ENCODE measurements around the gene TSHR. TPM values are rescaled to one million over a fixed set of nuclear protein-coding genes. Genes with fewer than 3 reads are reported as not detected.

Gene TSHR
- total RNA-seq, 2 experiments from 2014 or later = 4.9 to 40.0 TPM

GRCh38 chr14:80956922-80957321, 1.5 kb downstream of the TSHR start:
- H2AFZ ChIP-seq (ENCODE audit: low read length) = peak overlapping the region; percentile 27
- H3K79me2 ChIP-seq (ENCODE audit: insufficient read depth, low read depth, low read length) = peaks cover 24% of the 10 kb centered on the region; the same call in 1 of the 2 replicates
- peak overlapping the region; percentile 85 for H3K4me2 ChIP-seq (ENCODE audit: low read length)
- DNase-seq (ENCODE audit: low spot score) = peak; percentile 43
- ChIA-PET CTCF (ENCODE audit: unreplicated experiment) (interaction anchor here (0.9 to 3.3 kb wide), 3 partner anchors 11 to 30 kb away, joined by 3 to 30 read pairs (median 5); no protein-coding TSS in a partner anchor), POLR2A (interaction anchor here (0.7 to 8.4 kb wide), 12 partner anchors 11 to 1490 kb away, joined by 3 to 267 read pairs (median 4); partner anchors contain the start of genes CEP128 and GTF2A1)
- no peaks in the 10 kb centered on the region for H3K9me2 ChIP-seq (ENCODE audit: insufficient read depth, low read length)
- intact Hi-C loops (cut with micrococcal nuclease; ENCODE audit: unreplicated experiment) = no loop called here
- H3K9me3 ChIP-seq (ENCODE audit: low read length) = no peaks in the 10 kb centered on the region
- H4K20me1 ChIP-seq (ENCODE audit: insufficient read depth, low read length) = no peaks in the 10 kb centered on the region
- H3K4me1 ChIP-seq (ENCODE audit: insufficient read depth, low read length, poor library complexity, severe bottlenecking) = peaks cover 68% of the 10 kb centered on the region
- no peaks in the 10 kb centered on the region for H3K36me3 ChIP-seq (ENCODE audit: insufficient read depth, low read length)
- peak overlapping the region; percentile 98 for H3K27ac ChIP-seq (ENCODE audit: low read depth, low read length, poor library complexity, severe bottlenecking)
- H3K4me3 ChIP-seq (ENCODE audit: low read depth, low read length, poor library complexity, severe bottlenecking) = peak overlapping the region; percentile 68
- BruUV-seq (replicated peaks) = no TSS peak
- TF ChIP-seq CTCF (conservative IDR thresholded peaks at IDR 0.05; ENCODE audit: low read length) = no peak
- no peak for TF ChIP-seq EZH2phosphoT487 (IDR thresholded peaks at IDR 0.05; ENCODE audit: borderline replicate concordance, low read depth, low read length)

GRCh38 chr14:80957613-80958012, 2.2 kb downstream of the TSHR start:
- H3K4me2 ChIP-seq (ENCODE audit: low read length) = peak overlapping the region; percentile 85
- intact Hi-C loops (cut with micrococcal nuclease; ENCODE audit: unreplicated experiment) = loop anchor here (2.0 kb wide), 1 partner anchor 261 kb away; no protein-coding TSS in a partner anchor
- no peaks in the 10 kb centered on the region for H3K9me3 ChIP-seq (ENCODE audit: low read length)
- no peaks in the 10 kb centered on the region for H4K20me1 ChIP-seq (ENCODE audit: insufficient read depth, low read length)
- peaks cover 24% of the 10 kb centered on the region; the same call in 1 of the 2 replicates for H3K79me2 ChIP-seq (ENCODE audit: insufficient read depth, low read depth, low read length)
- peak overlapping the region; percentile 98 for H3K27ac ChIP-seq (ENCODE audit: low read depth, low read length, poor library complexity, severe bottlenecking)
- peak overlapping the region; percentile 61; the same call in 1 of the 2 replicates for H2AFZ ChIP-seq (ENCODE audit: low read length)
- ChIA-PET CTCF (ENCODE audit: unreplicated experiment) (interaction anchor here (0.6 to 3.3 kb wide), 4 partner anchors 11 to 30 kb away, joined by 3 to 30 read pairs (median 7); no protein-coding TSS in a partner anchor), POLR2A (interaction anchor here (0.6 to 8.4 kb wide), 9 partner anchors 10 to 515 kb away, joined by 3 to 267 read pairs (median 5); partner anchors contain the start of gene CEP128)
- DNase-seq (ENCODE audit: low spot score) = peak; percentile 15
- no peak for TF ChIP-seq EZH2phosphoT487 (IDR thresholded peaks at IDR 0.05; ENCODE audit: borderline replicate concordance, low read depth, low read length)
- no peak for TF ChIP-seq CTCF (conservative IDR thresholded peaks at IDR 0.05; ENCODE audit: low read length)
- H3K4me1 ChIP-seq (ENCODE audit: insufficient read depth, low read length, poor library complexity, severe bottlenecking) = peaks cover 73% of the 10 kb centered on the region
- H3K4me3 ChIP-seq (ENCODE audit: low read depth, low read length, poor library complexity, severe bottlenecking) = peak overlapping the region; percentile 68
- no TSS peak for BruUV-seq (replicated peaks)
- no peaks in the 10 kb centered on the region; the same call in 1 of the 2 replicates for H3K36me3 ChIP-seq (ENCODE audit: insufficient read depth, low read length)
- H3K9me2 ChIP-seq (ENCODE audit: insufficient read depth, low read length) = no peaks in the 10 kb centered on the region

GRCh38 chr14:80958226-80958625, 2.8 kb downstream of the TSHR start:
- peak overlapping the region; percentile 85 for H3K4me2 ChIP-seq (ENCODE audit: low read length)
- ChIA-PET CTCF (ENCODE audit: unreplicated experiment) (interaction anchor here (0.6 to 2.3 kb wide), 3 partner anchors 20 to 30 kb away, joined by 8 to 10 read pairs (median 9); no protein-coding TSS in a partner anchor), POLR2A (interaction anchor here (0.6 to 8.4 kb wide), 10 partner anchors 10 to 514 kb away, joined by 3 to 267 read pairs (median 8); partner anchors contain the start of gene CEP128)
- intact Hi-C loops (cut with micrococcal nuclease; ENCODE audit: unreplicated experiment) = loop anchor here (2.0 kb wide), 1 partner anchor 261 kb away; no protein-coding TSS in a partner anchor
- H3K9me2 ChIP-seq (ENCODE audit: insufficient read depth, low read length) = no peaks in the 10 kb centered on the region
- H3K9me3 ChIP-seq (ENCODE audit: low read length) = no peaks in the 10 kb centered on the region
- peak; percentile 48 for DNase-seq (ENCODE audit: low spot score)
- BruUV-seq (replicated peaks) = no TSS peak
- no peaks in the 10 kb centered on the region; the same call in 1 of the 2 replicates for H3K36me3 ChIP-seq (ENCODE audit: insufficient read depth, low read length)
- H3K4me3 ChIP-seq (ENCODE audit: low read depth, low read length, poor library complexity, severe bottlenecking) = peak overlapping the region; percentile 68
- peaks cover 24% of the 10 kb centered on the region; the same call in 1 of the 2 replicates for H3K79me2 ChIP-seq (ENCODE audit: insufficient read depth, low read depth, low read length)
- TF ChIP-seq EZH2phosphoT487 (IDR thresholded peaks at IDR 0.05; ENCODE audit: borderline replicate concordance, low read depth, low read length) = no peak
- TF ChIP-seq CTCF (conservative IDR thresholded peaks at IDR 0.05; ENCODE audit: low read length) = no peak
- H3K27ac ChIP-seq (ENCODE audit: low read depth, low read length, poor library complexity, severe bottlenecking) = peak overlapping the region; percentile 98
- H2AFZ ChIP-seq (ENCODE audit: low read length) = peak overlapping the region; percentile 33; the same call in 1 of the 2 replicates
- H4K20me1 ChIP-seq (ENCODE audit: insufficient read depth, low read length) = no peaks in the 10 kb centered on the region
- H3K4me1 ChIP-seq (ENCODE audit: insufficient read depth, low read length, poor library complexity, severe bottlenecking) = peaks cover 73% of the 10 kb centered on the region

Data from OCI-LY7 (cell line).